ENCODE data around the gene MEPCE. TPM values are rescaled to one million over a fixed set of nuclear protein-coding genes. Genes with fewer than 3 reads are reported as not detected.

Gene MEPCE
- total RNA-seq, 2 experiments from 2014 or later, result 52.6 to 57.0 TPM

GRCh38 chr7:100398239-100398638 is 31.4 kb upstream of the MEPCE start:
- ChIA-PET POLR2A (no interaction called here), CTCF (no interaction called here)
- no peak for DNase-seq
- peaks cover 11% of the 10 kb centered on the region for H3K4me1 Mint-ChIP-seq (ENCODE audit: low read depth)
- ATAC-seq (ENCODE audit: poor library complexity), result no peak
- no peaks in the 10 kb centered on the region for H3K9me3 Mint-ChIP-seq
- H3K4me3 Mint-ChIP-seq, result no peak overlapping the region
- intact Hi-C loops (cut with DNase I, micrococcal nuclease), result no loop called here
- Histone ChIP-seq H3K36me3 (ENCODE audit: insufficient read depth, low read length) (no peaks in the 10 kb centered on the region), H3K27me3 (ENCODE audit: control insufficient read depth in 1 of 2, insufficient read depth in 2 of 2, low read length in 2 of 2) (no peaks in the 10 kb centered on the region), H3K4me3 (ENCODE audit: low read length) (no peak overlapping the region), H3K27ac (ENCODE audit: low read depth in 1 of 2, low read length in 2 of 2) (no peak overlapping the region), H3K4me1 (ENCODE audit: insufficient read depth, low read length) (peaks cover 19% of the 10 kb centered on the region), H3K9me3 (ENCODE audit: control insufficient read depth in 1 of 2, insufficient read depth in 1 of 2, low read length in 2 of 2) (no peaks in the 10 kb centered on the region)
- no peaks in the 10 kb centered on the region for H3K36me3 Mint-ChIP-seq (ENCODE audit: low read depth)
- no peaks in the 10 kb centered on the region for H3K27me3 Mint-ChIP-seq
- TF ChIP-seq, protein P1, sequence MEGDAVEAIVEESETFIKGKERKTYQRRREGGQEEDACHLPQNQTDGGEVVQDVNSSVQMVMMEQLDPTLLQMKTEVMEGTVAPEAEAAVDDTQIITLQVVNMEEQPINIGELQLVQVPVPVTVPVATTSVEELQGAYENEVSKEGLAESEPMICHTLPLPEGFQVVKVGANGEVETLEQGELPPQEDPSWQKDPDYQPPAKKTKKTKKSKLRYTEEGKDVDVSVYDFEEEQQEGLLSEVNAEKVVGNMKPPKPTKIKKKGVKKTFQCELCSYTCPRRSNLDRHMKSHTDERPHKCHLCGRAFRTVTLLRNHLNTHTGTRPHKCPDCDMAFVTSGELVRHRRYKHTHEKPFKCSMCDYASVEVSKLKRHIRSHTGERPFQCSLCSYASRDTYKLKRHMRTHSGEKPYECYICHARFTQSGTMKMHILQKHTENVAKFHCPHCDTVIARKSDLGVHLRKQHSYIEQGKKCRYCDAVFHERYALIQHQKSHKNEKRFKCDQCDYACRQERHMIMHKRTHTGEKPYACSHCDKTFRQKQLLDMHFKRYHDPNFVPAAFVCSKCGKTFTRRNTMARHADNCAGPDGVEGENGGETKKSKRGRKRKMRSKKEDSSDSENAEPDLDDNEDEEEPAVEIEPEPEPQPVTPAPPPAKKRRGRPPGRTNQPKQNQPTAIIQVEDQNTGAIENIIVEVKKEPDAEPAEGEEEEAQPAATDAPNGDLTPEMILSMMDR (IDR thresholded peaks at IDR 0.05), result no peak
- no peak overlapping the region for H3K27ac Mint-ChIP-seq

- Mint-ChIP-seq H3K9me3 (no peaks in the 10 kb centered on the region), H3K27ac (no peak overlapping the region), H3K4me1 (ENCODE audit: low read depth) (peaks cover 11% of the 10 kb centered on the region), H3K36me3 (ENCODE audit: low read depth) (peaks cover 7% of the 10 kb centered on the region), H3K4me3 (no peak overlapping the region), H3K27me3 (no peaks in the 10 kb centered on the region)
- no peak overlapping the region for H3K27ac ChIP-seq (ENCODE audit: low read depth in 1 of 2, low read length in 2 of 2)
- H3K27me3 ChIP-seq (ENCODE audit: control insufficient read depth in 1 of 2, insufficient read depth in 2 of 2, low read length in 2 of 2), result no peaks in the 10 kb centered on the region
- ATAC-seq (ENCODE audit: poor library complexity), result no peak
- TF ChIP-seq, protein P1 (IDR thresholded peaks at IDR 0.05), result no peak
- no peak overlapping the region for H3K4me3 ChIP-seq (ENCODE audit: low read length)
- no peak for DNase-seq
- intact Hi-C loops (cut with DNase I, micrococcal nuclease), result no loop called here
- CTCF ChIA-PET, result no interaction called here
- peaks cover 19% of the 10 kb centered on the region for H3K4me1 ChIP-seq (ENCODE audit: insufficient read depth, low read length)
- H3K36me3 ChIP-seq (ENCODE audit: insufficient read depth, low read length), result no peaks in the 10 kb centered on the region
- H3K9me3 ChIP-seq (ENCODE audit: control insufficient read depth in 1 of 2, insufficient read depth in 1 of 2, low read length in 2 of 2), result no peaks in the 10 kb centered on the region
- POLR2A ChIA-PET, result no interaction called here
These were observed 29.6 kb upstream of the MEPCE start for GRCh38 chr7:100400041-100400440.

- POLR2A ChIA-PET, result interaction anchor here (1.3 kb wide), 1 partner anchor 27 kb away, joined by 3 read pairs; no protein-coding TSS in a partner anchor
- H3K36me3 ChIP-seq (ENCODE audit: insufficient read depth, low read length), result no peaks in the 10 kb centered on the region
- H3K27ac Mint-ChIP-seq, result no peak overlapping the region
These were observed 29.0 kb upstream of the MEPCE start for GRCh38 chr7:100400656-100401055.

More at GRCh38 chr7:100400656-100401055, 29.0 kb upstream of the MEPCE start:
- Histone ChIP-seq H3K9me3 (ENCODE audit: control insufficient read depth in 1 of 2, insufficient read depth in 1 of 2, low read length in 2 of 2) (no peaks in the 10 kb centered on the region), H3K4me3 (ENCODE audit: low read length) (no peak overlapping the region), H3K4me1 (ENCODE audit: insufficient read depth, low read length) (peaks cover 19% of the 10 kb centered on the region), H3K27ac (ENCODE audit: low read depth in 1 of 2, low read length in 2 of 2) (no peak overlapping the region), H3K27me3 (ENCODE audit: control insufficient read depth in 1 of 2, insufficient read depth in 2 of 2, low read length in 2 of 2) (no peaks in the 10 kb centered on the region)
- CTCF ChIA-PET, result no interaction called here
- Mint-ChIP-seq H3K4me3 (no peak overlapping the region), H3K4me1 (ENCODE audit: low read depth) (peaks cover 11% of the 10 kb centered on the region), H3K9me3 (no peaks in the 10 kb centered on the region), H3K36me3 (ENCODE audit: low read depth) (peaks cover 7% of the 10 kb centered on the region), H3K27me3 (no peaks in the 10 kb centered on the region)
- TF ChIP-seq, protein P1 (IDR thresholded peaks at IDR 0.05), result no peak
- no peak for ATAC-seq (ENCODE audit: poor library complexity)
- DNase-seq, result peak in 2 of 14 experiments; percentile 15 to 17
- intact Hi-C loops (cut with DNase I, micrococcal nuclease), result no loop called here
